Activated B cell treated with CpG ODN at 0.5 μM for 24 hours (primary cell): ENCODE measurements around the gene LAMB3. TPM values are rescaled to one million over a fixed set of nuclear protein-coding genes. Genes with fewer than 3 reads are reported as not detected.

Source experiments
- ATAC-seq: fragments of 200-7000 bp; cut with Tn5 transposase; one replicate; pipeline ENCODE4 v1.10.0; 2021; ENCODE audit warnings: low read depth, mild to moderate bottlenecking, moderate library complexity
- CTCF ChIA-PET: fragments of 350-600 bp; sonication (Branson Sonifier 250); formaldehyde crosslinking; loops from one replicate; lab custom pipeline; 2021; ENCODE audit warnings: antibody characterized with exemption; lab: Charles Lee
- POLR2A ChIA-PET: fragments of 350-600 bp; sonication (Branson Sonifier 250); formaldehyde crosslinking; loops from one replicate; lab custom pipeline; 2021; ENCODE audit warnings: antibody characterized with exemption; lab: Charles Lee
- DNase-seq: peaks from one replicate; pipeline ENCODE4 v3.0.0; 2022
- H3K27ac Mint-ChIP-seq: one replicate; pipeline ENCODE4 v1.8.0; 2020; ENCODE audit warnings: mixed read lengths
- H3K27me3 Mint-ChIP-seq: one replicate; pipeline ENCODE4 v1.8.0; 2021; ENCODE audit warnings: mixed read lengths
- H3K36me3 Mint-ChIP-seq: one replicate; pipeline ENCODE4 v1.8.0; 2021; ENCODE audit warnings: low read depth, mixed read lengths
- H3K4me1 Mint-ChIP-seq: one replicate; pipeline ENCODE4 v1.8.0; 2021; ENCODE audit warnings: mixed read lengths
- H3K4me3 Mint-ChIP-seq: one replicate; pipeline ENCODE4 v1.8.0; 2020; ENCODE audit warnings: mild to moderate bottlenecking, mixed read lengths
- H3K9me3 Mint-ChIP-seq: one replicate; pipeline ENCODE4 v1.8.0; 2020; ENCODE audit warnings: mixed read lengths
- intact Hi-C: fragments of 100-400 bp; cut with micrococcal nuclease; formaldehyde crosslinking; loops from one replicate; pipeline ENCODE4 v1.15.1; 2024
- total RNA-seq: library from RNA; stranded (reverse); gene quantifications from 2 replicates; pipeline ENCODE4 v1.2.3, GENCODE V29; 2022
- TF ChIP-seq, protein P1 (sequence below): fragments of 200-600 bp; IDR thresholded peaks from one replicate; pipeline ENCODE4 v1.8.0; 2022; ENCODE audit warnings: antibody characterized with exemption, mild to moderate bottlenecking

Gene LAMB3
- total RNA-seq, 1 donor from 2014 or later = 0.35 TPM

DNA sequence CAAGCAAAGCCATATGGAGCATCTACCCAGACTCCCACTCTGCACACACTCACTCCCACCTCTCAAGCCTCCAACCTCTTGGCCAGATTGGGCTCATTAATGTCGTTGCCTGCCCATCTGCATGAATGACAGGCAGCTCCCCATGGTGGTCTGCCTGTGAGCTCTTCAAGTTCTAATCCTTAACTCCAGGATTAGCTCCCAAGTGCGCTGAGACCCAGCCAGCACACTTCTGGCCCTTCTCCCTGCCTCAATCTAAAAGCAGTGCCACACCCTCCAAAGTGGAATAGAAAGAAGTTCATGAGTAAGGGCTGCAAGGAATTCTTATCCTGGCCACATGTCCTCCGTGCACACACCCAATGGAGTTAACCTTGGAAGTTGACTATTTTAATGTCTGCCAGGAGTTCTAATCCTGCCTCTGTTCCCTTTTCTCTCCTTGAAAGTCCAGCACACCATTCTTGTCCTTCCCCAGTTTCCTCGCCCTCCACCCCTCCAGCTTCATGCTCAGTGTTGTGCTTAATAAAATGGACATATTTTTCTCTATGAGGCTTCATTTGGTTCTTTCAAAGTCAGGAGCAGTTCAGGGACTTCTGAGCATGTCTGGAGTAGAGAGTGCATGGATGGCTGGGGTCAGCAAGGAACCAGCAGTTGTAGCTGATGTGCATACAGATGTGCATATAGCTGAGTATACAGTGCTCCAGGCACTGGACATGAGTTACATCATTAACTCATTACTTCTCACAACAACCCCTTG, 38.6 kb downstream of the LAMB3 start:
- TF ChIP-seq, protein P1, sequence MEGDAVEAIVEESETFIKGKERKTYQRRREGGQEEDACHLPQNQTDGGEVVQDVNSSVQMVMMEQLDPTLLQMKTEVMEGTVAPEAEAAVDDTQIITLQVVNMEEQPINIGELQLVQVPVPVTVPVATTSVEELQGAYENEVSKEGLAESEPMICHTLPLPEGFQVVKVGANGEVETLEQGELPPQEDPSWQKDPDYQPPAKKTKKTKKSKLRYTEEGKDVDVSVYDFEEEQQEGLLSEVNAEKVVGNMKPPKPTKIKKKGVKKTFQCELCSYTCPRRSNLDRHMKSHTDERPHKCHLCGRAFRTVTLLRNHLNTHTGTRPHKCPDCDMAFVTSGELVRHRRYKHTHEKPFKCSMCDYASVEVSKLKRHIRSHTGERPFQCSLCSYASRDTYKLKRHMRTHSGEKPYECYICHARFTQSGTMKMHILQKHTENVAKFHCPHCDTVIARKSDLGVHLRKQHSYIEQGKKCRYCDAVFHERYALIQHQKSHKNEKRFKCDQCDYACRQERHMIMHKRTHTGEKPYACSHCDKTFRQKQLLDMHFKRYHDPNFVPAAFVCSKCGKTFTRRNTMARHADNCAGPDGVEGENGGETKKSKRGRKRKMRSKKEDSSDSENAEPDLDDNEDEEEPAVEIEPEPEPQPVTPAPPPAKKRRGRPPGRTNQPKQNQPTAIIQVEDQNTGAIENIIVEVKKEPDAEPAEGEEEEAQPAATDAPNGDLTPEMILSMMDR = no peak
- ChIA-PET CTCF (no interaction called here), POLR2A (no interaction called here)
- ATAC-seq = no peak
- Mint-ChIP-seq H3K4me1 (no peaks in the 10 kb centered on the region), H3K27me3 (peaks cover 10% of the 10 kb centered on the region), H3K27ac (no peak overlapping the region), H3K36me3 (no peaks in the 10 kb centered on the region), H3K9me3 (no peaks in the 10 kb centered on the region), H3K4me3 (no peak overlapping the region)
- intact Hi-C loops = no loop called here
- DNase-seq = no peak

DNA sequence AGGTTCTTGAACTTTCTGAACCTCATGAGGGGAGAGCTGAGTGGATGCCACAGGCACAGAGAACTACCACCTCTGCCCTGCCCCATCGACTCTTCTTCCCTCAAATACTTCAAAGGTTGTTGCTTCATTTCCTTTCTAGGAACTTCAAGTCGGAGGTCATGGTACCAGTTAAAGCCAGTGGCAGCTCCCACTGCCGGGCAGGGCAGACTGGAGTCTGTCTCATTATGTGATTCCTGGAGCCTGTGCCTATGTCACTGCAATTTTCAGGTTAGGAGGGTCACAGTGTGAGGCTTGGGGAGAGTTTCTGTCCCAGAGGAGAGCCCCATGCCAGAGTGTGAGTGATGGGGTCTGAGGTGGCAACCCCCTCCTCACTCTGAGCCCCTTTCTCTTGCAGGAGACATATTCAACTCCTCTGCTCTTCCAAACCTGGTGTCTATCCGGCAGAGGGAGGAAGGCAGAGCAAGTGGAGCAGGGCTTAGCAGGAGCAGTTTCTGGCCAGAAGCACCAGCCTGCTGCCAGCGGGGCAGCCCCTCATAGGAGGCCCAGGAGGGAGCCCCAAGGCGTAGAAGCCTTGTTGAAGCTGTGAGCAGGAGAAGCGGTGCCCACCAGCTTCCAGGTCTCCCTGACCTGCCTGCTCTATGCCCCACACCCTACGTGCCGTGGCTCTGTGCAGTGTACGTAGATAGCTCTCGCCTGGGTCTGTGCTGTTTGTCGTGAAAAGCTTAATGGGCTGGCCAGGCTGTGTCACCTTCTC, 39.4 kb downstream of the LAMB3 start:
- H3K9me3 Mint-ChIP-seq = no peaks in the 10 kb centered on the region
- no peak overlapping the region for H3K27ac Mint-ChIP-seq
- no peak overlapping the region for H3K4me3 Mint-ChIP-seq

DNA sequence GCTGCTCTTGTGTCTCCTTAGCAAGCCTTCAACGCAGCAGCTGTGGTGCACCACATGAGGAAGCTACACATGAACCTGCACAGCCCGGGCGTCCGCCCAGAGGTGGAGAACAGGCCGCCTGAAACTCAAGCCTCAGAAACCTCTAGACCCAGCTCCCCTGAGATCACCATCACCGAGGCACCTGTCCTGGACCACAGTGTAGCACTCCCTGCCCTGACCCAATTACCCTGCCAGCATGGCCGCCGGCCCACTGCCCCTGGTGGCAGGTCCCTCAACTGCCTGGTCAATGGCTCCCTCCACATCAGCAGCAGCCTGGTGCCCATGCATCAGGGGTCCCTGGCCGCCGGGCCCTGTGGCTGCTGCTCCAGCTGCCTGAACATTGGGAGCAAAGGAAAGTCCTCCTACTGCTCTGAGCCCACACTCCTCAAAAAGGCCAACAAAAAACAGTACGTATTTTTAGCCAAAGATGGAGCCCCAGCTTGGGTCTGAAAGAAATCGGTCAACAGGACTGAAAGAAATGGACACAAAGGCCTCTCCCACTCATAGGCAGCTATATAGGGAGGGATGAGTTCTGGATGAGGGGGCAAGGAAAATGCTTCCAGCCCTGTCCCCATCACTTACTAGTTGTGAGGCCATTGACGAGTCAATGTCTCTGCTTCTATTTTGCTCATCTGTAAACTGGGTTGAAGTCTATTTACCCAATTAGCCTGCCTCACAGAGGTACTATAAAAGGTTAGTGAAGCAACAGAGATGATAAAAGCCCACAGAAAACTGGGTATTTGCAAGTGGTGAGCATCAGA, 40.3 kb downstream of the LAMB3 start:
- Mint-ChIP-seq H3K9me3 (no peaks in the 10 kb centered on the region), H3K27me3 (peaks cover 7% of the 10 kb centered on the region), H3K27ac (no peak overlapping the region), H3K4me1 (no peaks in the 10 kb centered on the region), H3K36me3 (no peaks in the 10 kb centered on the region), H3K4me3 (no peak overlapping the region)
- CTCF ChIA-PET = no interaction called here
- no peak for DNase-seq
- POLR2A ChIA-PET = no interaction called here
- no peak for ATAC-seq
- TF ChIP-seq, protein P1 = no peak
- intact Hi-C loops = no loop called here

More for the DNA sequence above, 39.4 kb downstream of the LAMB3 start:
- DNase-seq = no peak
- H3K4me1 Mint-ChIP-seq = no peaks in the 10 kb centered on the region
- ChIA-PET CTCF (no interaction called here), POLR2A (no interaction called here)
- H3K27me3 Mint-ChIP-seq = peaks cover 10% of the 10 kb centered on the region
- H3K36me3 Mint-ChIP-seq = no peaks in the 10 kb centered on the region
- no peak for ATAC-seq
- TF ChIP-seq, protein P1 = no peak
- intact Hi-C loops = no loop called here

DNA sequence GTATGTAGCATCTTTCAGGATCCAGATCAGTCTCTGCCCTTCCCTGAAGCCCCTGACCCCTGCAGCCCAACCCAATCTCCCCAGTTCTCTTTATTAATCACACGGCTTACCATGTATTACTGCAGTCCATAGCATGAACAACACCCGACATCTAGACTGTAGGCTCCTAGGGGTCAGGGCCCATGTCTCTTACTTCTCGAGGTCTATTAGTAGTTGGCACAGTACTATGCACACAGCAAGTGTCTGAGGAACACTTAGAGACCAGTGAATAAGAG, 41.7 kb downstream of the LAMB3 start:
- H3K4me1 Mint-ChIP-seq = no peaks in the 10 kb centered on the region
- ATAC-seq (no peak), DNase-seq (no peak)
- H3K27me3 Mint-ChIP-seq = peaks cover 4% of the 10 kb centered on the region
- ChIA-PET POLR2A (no interaction called here), CTCF (no interaction called here)
- no peak overlapping the region for H3K27ac Mint-ChIP-seq
- H3K9me3 Mint-ChIP-seq = no peaks in the 10 kb centered on the region
- intact Hi-C loops = no loop called here
- no peaks in the 10 kb centered on the region for H3K36me3 Mint-ChIP-seq
- H3K4me3 Mint-ChIP-seq = no peak overlapping the region
- TF ChIP-seq, protein P1 = no peak
